Measurements from ENCODE around the gene ADGRF5.
"Not testable (repeated sequence)": the region's sequence is repeated elsewhere in the genome, so short reads cannot be mapped to it uniquely, and the experiment has no call there.

The ADGRF5 gene

GRCh38 chr6:46855966-46856365, 65.8 kb downstream of the ADGRF5 start:
- H3K27me3 ChIP-seq (ENCODE audit: insufficient read depth, low read length, poor library complexity, severe bottlenecking); H3F3A ChIP-seq (ENCODE audit: low read depth); H3K79me2 ChIP-seq (ENCODE audit: insufficient read depth, low read length); H3K36me3 ChIP-seq (ENCODE audit: insufficient read depth, low read length); H3K9ac ChIP-seq (ENCODE audit: low read depth, low read length, poor library complexity, severe bottlenecking); H3K4me3 ChIP-seq (ENCODE audit: low read length, poor library complexity, severe bottlenecking); H2AFZ ChIP-seq (ENCODE audit: low read length); H3K4me2 ChIP-seq (ENCODE audit: low read depth, low read length, poor library complexity, severe bottlenecking); H4K20me1 ChIP-seq (ENCODE audit: insufficient read depth, low read length, poor library complexity, severe bottlenecking); H3K9me2 ChIP-seq (replicated peaks; ENCODE audit: low read depth, low read length); H3K9me3 ChIP-seq (ENCODE audit: insufficient read depth, low read depth, low read length); H3K4me1 ChIP-seq (ENCODE audit: insufficient read depth, low read length, poor library complexity, severe bottlenecking): not testable (repeated sequence)
- TF ChIP-seq, protein P1, sequence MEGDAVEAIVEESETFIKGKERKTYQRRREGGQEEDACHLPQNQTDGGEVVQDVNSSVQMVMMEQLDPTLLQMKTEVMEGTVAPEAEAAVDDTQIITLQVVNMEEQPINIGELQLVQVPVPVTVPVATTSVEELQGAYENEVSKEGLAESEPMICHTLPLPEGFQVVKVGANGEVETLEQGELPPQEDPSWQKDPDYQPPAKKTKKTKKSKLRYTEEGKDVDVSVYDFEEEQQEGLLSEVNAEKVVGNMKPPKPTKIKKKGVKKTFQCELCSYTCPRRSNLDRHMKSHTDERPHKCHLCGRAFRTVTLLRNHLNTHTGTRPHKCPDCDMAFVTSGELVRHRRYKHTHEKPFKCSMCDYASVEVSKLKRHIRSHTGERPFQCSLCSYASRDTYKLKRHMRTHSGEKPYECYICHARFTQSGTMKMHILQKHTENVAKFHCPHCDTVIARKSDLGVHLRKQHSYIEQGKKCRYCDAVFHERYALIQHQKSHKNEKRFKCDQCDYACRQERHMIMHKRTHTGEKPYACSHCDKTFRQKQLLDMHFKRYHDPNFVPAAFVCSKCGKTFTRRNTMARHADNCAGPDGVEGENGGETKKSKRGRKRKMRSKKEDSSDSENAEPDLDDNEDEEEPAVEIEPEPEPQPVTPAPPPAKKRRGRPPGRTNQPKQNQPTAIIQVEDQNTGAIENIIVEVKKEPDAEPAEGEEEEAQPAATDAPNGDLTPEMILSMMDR (conservative IDR thresholded peaks at IDR 0.05; ENCODE audit: low read length) = peak; percentile 74

GRCh38 chr6:46851576-46851975, 70.2 kb downstream of the ADGRF5 start:
- not testable (repeated sequence) for H3K4me2 ChIP-seq (ENCODE audit: low read depth, low read length, poor library complexity, severe bottlenecking); H3K79me2 ChIP-seq (ENCODE audit: insufficient read depth, low read length); H3F3A ChIP-seq (ENCODE audit: low read depth); H3K4me1 ChIP-seq (ENCODE audit: insufficient read depth, low read length, poor library complexity, severe bottlenecking); H3K9ac ChIP-seq (ENCODE audit: low read depth, low read length, poor library complexity, severe bottlenecking); H2AFZ ChIP-seq (ENCODE audit: low read length); H3K36me3 ChIP-seq (ENCODE audit: insufficient read depth, low read length); H4K20me1 ChIP-seq (ENCODE audit: insufficient read depth, low read length, poor library complexity, severe bottlenecking); H3K4me3 ChIP-seq (ENCODE audit: low read length, poor library complexity, severe bottlenecking); H3K9me3 ChIP-seq (ENCODE audit: insufficient read depth, low read depth, low read length); H3K27me3 ChIP-seq (ENCODE audit: insufficient read depth, low read length, poor library complexity, severe bottlenecking); H3K9me2 ChIP-seq (replicated peaks; ENCODE audit: low read depth, low read length)

DNA sequence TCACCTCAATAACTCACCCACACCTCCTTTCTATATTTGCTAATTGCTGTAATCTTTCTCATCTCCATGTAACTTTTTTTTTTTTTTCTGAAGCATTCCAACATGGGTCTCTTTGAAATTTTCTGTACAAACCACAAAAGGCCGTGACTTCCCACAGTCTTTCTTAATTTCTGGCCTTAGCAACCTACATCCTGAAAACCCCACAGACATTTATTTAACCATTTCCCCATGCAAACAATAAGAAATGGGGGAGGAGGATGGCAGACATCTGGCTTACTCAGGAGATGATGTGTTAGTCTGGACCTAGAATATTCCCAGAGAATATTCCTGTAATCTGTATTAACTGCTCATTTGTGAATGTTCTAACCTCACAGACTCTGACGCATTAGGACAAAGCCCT, 70.9 kb downstream of the ADGRF5 start:
- no peaks in the 10 kb centered on the region for H3K36me3 ChIP-seq (ENCODE audit: insufficient read depth, low read length)
- TF ChIP-seq EZH2phosphoT487 (IDR thresholded peaks at IDR 0.05; ENCODE audit: borderline replicate concordance) = no peak
- TF ChIP-seq, protein P1 (conservative IDR thresholded peaks at IDR 0.05; ENCODE audit: low read length) = no peak
- H3K4me3 ChIP-seq (ENCODE audit: low read length, poor library complexity, severe bottlenecking) = no peak overlapping the region
- no peaks in the 10 kb centered on the region for H3K9me2 ChIP-seq (replicated peaks; ENCODE audit: low read depth, low read length)
- no peaks in the 10 kb centered on the region for H3K79me2 ChIP-seq (ENCODE audit: insufficient read depth, low read length)
- H3K9me3 ChIP-seq (ENCODE audit: insufficient read depth, low read depth, low read length) = no peaks in the 10 kb centered on the region
- H2AFZ ChIP-seq (ENCODE audit: low read length) = no peak overlapping the region
- no peak overlapping the region for H3K4me2 ChIP-seq (ENCODE audit: low read depth, low read length, poor library complexity, severe bottlenecking)
- H3K27me3 ChIP-seq (ENCODE audit: insufficient read depth, low read length, poor library complexity, severe bottlenecking) = no peaks in the 10 kb centered on the region
- H3F3A ChIP-seq (ENCODE audit: low read depth) = no peaks in the 10 kb centered on the region
- H3K4me1 ChIP-seq (ENCODE audit: insufficient read depth, low read length, poor library complexity, severe bottlenecking) = no peaks in the 10 kb centered on the region
- no peaks in the 10 kb centered on the region for H4K20me1 ChIP-seq (ENCODE audit: insufficient read depth, low read length, poor library complexity, severe bottlenecking)
- H3K9ac ChIP-seq (ENCODE audit: low read depth, low read length, poor library complexity, severe bottlenecking) = no peak overlapping the region

DNA sequence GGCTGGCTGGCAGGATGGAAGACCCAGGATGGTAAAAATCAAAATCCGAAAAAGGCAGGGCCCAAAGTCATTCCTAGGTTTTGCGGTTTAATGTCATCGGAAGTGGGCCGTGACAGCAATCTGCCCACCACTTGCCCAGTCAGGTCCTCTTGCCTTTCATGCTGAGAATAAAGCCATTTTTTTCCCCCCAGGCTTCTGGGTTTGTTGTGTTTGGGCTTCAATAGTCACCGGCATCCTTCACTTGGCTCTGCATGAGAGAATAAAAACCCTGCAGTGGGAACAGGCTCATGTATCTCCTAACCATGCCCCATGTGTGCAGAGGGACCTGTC, 72.4 kb downstream of the ADGRF5 start:
- Histone ChIP-seq H3K9me3 (ENCODE audit: insufficient read depth, low read depth, low read length) (no peaks in the 10 kb centered on the region), H4K20me1 (ENCODE audit: insufficient read depth, low read length, poor library complexity, severe bottlenecking) (no peaks in the 10 kb centered on the region), H3K27me3 (ENCODE audit: insufficient read depth, low read length, poor library complexity, severe bottlenecking) (no peaks in the 10 kb centered on the region), H3K36me3 (ENCODE audit: insufficient read depth, low read length) (no peaks in the 10 kb centered on the region), H3K4me3 (ENCODE audit: low read length, poor library complexity, severe bottlenecking) (no peak overlapping the region), H3K9me2 (replicated peaks; ENCODE audit: low read depth, low read length) (no peaks in the 10 kb centered on the region), H3K79me2 (ENCODE audit: insufficient read depth, low read length) (no peaks in the 10 kb centered on the region), H3K4me2 (ENCODE audit: low read depth, low read length, poor library complexity, severe bottlenecking) (no peak overlapping the region), H3K9ac (ENCODE audit: low read depth, low read length, poor library complexity, severe bottlenecking) (no peak overlapping the region), H2AFZ (ENCODE audit: low read length) (no peak overlapping the region), H3K4me1 (ENCODE audit: insufficient read depth, low read length, poor library complexity, severe bottlenecking) (no peaks in the 10 kb centered on the region), H3F3A (ENCODE audit: low read depth) (no peaks in the 10 kb centered on the region)
- TF ChIP-seq, protein P1 (conservative IDR thresholded peaks at IDR 0.05; ENCODE audit: low read length) = no peak
- no peak for TF ChIP-seq EZH2phosphoT487 (IDR thresholded peaks at IDR 0.05; ENCODE audit: borderline replicate concordance)

Measured in Loucy (cell line).